ENCODE data around the gene SMIM41.

DNA sequence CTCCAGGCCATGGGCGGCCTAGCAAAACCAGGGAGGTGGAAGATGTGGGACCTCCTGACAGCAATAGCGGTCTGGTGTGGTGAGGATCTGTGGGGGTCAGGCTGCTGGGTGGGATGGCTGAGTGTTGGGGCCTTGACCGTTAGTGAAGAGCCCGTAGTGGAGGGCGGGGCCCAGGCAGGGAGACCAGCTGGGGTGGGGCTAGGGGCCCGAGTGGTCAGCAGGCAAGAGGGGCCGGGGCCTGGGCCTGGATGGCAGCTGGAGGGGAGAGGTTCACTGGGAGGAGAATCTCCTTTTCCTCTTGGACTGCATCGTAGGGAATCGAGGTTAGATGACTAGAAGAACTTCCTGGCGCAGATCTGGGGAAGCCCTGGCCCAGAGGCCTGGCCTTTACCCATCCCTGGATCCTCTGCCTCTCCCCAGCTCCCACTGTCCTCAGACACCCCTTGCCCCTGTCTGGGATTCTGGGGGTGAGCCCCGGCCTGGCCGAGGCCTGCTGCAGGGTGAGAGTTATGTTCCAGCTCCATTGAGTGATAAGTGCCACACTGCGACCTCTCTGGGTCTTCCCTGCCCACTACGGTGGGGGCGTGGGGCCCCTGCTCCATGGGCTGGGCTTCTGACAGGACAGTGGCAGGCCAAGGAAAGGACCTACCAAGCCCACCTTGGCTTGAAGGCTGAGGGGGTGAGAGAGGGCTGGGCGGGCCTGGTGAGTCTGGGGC is 65.2 kb downstream of the SMIM41 start:
- no peak for TF ChIP-seq POLR2A (IDR thresholded peaks at IDR 0.05)
- TF ChIP-seq, protein P1, sequence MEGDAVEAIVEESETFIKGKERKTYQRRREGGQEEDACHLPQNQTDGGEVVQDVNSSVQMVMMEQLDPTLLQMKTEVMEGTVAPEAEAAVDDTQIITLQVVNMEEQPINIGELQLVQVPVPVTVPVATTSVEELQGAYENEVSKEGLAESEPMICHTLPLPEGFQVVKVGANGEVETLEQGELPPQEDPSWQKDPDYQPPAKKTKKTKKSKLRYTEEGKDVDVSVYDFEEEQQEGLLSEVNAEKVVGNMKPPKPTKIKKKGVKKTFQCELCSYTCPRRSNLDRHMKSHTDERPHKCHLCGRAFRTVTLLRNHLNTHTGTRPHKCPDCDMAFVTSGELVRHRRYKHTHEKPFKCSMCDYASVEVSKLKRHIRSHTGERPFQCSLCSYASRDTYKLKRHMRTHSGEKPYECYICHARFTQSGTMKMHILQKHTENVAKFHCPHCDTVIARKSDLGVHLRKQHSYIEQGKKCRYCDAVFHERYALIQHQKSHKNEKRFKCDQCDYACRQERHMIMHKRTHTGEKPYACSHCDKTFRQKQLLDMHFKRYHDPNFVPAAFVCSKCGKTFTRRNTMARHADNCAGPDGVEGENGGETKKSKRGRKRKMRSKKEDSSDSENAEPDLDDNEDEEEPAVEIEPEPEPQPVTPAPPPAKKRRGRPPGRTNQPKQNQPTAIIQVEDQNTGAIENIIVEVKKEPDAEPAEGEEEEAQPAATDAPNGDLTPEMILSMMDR (IDR thresholded peaks at IDR 0.05), result no peak
